Ovary (tissue), 3 donors: Measurements from ENCODE around the gene INO80.

Experiments
- POLR2A ChIP-seq: fragments of 450-650 bp; IDR thresholded peaks from one replicate; pipeline ENCODE4 v1.6.1; 2017; ENCODE audit warnings: antibody characterized with exemption, mild to moderate bottlenecking, moderate library complexity
- TF ChIP-seq, protein P1 (sequence below), 3 donors: fragments of 450-650 bp in 2 of 3; fragments of 200-600 bp in 1 of 3; IDR thresholded peaks; one replicate each; pipeline versions ENCODE4 v1.5.1 to v1.8.0; 2016 to 2022; ENCODE audit warnings: antibody characterized with exemption in 3 of 3, mild to moderate bottlenecking in 1 of 3
- donor health status: DM: no; HTN: no; CAD: no.

DNA sequence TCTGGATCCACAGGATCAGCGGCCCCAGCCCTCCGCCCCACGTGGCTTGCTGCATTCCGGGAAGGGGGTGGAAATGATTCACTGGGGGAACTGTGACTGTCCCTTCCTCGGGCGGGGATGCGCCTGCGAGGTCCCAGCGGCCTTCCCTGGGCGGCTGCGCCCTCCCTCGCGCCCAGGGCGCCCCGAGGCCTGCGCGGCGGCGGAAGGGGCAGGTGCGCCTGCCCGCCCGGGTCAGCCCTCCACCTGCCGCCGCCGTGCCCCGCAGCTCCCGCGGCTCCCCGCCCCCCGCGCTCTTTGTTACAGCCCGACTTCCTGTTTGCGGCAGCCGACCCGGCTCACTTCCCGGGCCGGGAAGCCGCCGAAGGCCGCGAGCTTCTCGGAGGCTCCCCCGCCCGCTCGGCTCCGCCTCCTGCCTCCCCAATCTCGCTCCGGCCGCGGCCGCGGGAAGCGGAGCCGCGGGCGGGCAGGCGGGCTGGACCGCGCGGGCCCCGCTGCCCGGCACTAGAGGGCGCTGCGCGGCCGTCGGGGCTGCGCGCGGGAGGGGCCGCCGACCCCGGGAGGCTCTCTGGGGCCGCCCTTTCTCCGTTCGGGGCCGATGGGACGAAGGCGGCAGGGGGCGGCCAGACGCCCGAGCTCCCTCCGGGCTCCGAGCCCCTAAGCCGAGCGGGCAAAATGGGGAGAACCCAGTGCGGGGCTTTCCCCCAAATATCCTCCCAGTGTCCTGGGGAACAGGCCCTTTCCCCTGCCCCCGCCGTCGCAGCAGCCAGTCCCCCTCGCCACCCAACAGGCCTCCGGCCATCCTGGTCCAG lies 174.3 kb downstream of the INO80 start:
- TF ChIP-seq, protein P1, sequence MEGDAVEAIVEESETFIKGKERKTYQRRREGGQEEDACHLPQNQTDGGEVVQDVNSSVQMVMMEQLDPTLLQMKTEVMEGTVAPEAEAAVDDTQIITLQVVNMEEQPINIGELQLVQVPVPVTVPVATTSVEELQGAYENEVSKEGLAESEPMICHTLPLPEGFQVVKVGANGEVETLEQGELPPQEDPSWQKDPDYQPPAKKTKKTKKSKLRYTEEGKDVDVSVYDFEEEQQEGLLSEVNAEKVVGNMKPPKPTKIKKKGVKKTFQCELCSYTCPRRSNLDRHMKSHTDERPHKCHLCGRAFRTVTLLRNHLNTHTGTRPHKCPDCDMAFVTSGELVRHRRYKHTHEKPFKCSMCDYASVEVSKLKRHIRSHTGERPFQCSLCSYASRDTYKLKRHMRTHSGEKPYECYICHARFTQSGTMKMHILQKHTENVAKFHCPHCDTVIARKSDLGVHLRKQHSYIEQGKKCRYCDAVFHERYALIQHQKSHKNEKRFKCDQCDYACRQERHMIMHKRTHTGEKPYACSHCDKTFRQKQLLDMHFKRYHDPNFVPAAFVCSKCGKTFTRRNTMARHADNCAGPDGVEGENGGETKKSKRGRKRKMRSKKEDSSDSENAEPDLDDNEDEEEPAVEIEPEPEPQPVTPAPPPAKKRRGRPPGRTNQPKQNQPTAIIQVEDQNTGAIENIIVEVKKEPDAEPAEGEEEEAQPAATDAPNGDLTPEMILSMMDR (IDR thresholded peaks at IDR 0.05) = peak; percentile 39 to 92 (median 80)
- peak; percentile 41 for TF ChIP-seq POLR2A
